HG03159 (cell line): ENCODE measurements around the gene PSD2.

Experiments used
- ATAC-seq: cut with Tn5 transposase; IDR thresholded peaks from one replicate; pipeline ENCODE4 v1.9.1; 2021; ENCODE audit warnings: mild to moderate bottlenecking, moderate library complexity; ENCODE audit not compliant: unreplicated experiment

The PSD2 gene

GRCh38 chr5:139795074-139796001 is at the start of gene PSD2:
PSD2 (plus strand) TSS chr5:139795808; CDS start chr5:139809441, 13,633 bp downstream.
- no peak for ATAC-seq

GRCh38 chr5:139746691-139747582 is 48.7 kb upstream of the PSD2 start:
- peak; percentile 42 for ATAC-seq

GRCh38 chr5:139747583-139748504 is 47.8 kb upstream of the PSD2 start:
- peak; percentile 12 for ATAC-seq

- no peak for ATAC-seq
Observed at GRCh38 chr5:139748505-139748826, 47.1 kb upstream of the PSD2 start.

- ATAC-seq: no peak
Observed at GRCh38 chr5:139749242-139749641, 46.4 kb upstream of the PSD2 start.

GRCh38 chr5:139751236-139751635 is 44.4 kb upstream of the PSD2 start:
- no peak for ATAC-seq

- no peak for ATAC-seq
Observed at GRCh38 chr5:139752506-139753473, 42.8 kb upstream of the PSD2 start.

- ATAC-seq: no peak
Observed at GRCh38 chr5:139755892-139756671, 39.5 kb upstream of the PSD2 start.

- no peak for ATAC-seq
Observed at GRCh38 chr5:139756971-139757370, 38.6 kb upstream of the PSD2 start.

GRCh38 chr5:139757727-139758509 is 37.7 kb upstream of the PSD2 start:
- no peak for ATAC-seq

GRCh38 chr5:139758510-139759075 is 37.0 kb upstream of the PSD2 start:
- no peak for ATAC-seq

GRCh38 chr5:139759219-139759721 is 36.3 kb upstream of the PSD2 start:
- no peak for ATAC-seq

- no peak for ATAC-seq
Observed at GRCh38 chr5:139760066-139761056, 35.2 kb upstream of the PSD2 start.

- no peak for ATAC-seq
Observed at GRCh38 chr5:139761057-139761450, 34.6 kb upstream of the PSD2 start.

GRCh38 chr5:139761501-139761900 is 34.1 kb upstream of the PSD2 start:
- ATAC-seq: no peak

GRCh38 chr5:139762615-139763170 is 32.9 kb upstream of the PSD2 start:
- no peak for ATAC-seq
